Measurements from ENCODE around the gene SOX11. TPM values are rescaled to one million over a fixed set of nuclear protein-coding genes. Genes with fewer than 3 reads are reported as not detected.

SOX11 gene
- total RNA-seq, 1 donor from 2014 or later = not detected

DNA sequence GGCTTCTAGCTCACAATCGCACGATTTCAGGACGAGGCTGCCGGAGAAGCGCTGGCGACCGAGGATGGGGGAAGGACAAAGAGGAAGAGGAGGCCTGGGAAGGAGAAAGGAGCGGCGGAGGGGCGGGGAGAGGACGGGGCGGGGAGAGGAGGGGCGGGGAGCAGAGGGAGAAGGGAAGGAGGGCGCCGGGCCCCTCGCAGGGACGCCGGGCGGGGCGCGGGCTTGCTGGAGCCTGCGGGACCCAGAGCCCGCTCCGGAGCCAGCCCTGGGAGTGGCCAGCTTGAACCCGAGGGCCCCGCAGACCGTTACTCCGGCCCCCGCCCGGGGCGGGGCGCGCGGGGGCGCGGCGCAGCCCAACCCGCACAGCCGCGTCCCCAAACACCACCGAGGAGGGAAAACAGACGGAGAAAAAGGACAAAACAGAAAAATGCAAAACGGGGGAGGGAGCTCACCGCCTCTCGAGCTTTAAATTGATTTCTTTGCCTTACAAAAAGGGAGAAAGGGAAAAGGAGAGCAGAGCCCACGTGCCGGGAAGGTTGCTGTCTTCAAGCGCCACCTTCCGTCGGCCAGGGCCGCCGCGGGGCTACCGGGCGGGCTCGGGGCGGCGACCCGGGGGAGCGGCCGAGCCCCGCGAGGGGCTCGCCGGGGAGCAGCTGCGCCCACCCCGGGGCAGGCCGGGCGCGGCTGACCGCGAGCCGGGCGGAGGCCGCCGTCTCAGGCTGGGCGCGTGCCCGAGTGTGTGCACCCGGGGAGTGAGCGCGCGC is 781 bp upstream of the SOX11 start:
- ATAC-seq (ENCODE audit: low read depth) (no peak), DNase-seq (no peak)
- Mint-ChIP-seq H3K36me3 (ENCODE audit: low read depth) (no peaks in the 10 kb centered on the region), H3K4me3 (no peak overlapping the region), H3K27ac (no peak overlapping the region), H3K4me1 (peaks cover 15% of the 10 kb centered on the region), H3K27me3 (peaks cover 38% of the 10 kb centered on the region), H3K9me3 (no peaks in the 10 kb centered on the region)
- ChIA-PET CTCF (no interaction called here), POLR2A (no interaction called here)
- intact Hi-C loops (cut with micrococcal nuclease) = no loop called here
- TF ChIP-seq, protein P1, sequence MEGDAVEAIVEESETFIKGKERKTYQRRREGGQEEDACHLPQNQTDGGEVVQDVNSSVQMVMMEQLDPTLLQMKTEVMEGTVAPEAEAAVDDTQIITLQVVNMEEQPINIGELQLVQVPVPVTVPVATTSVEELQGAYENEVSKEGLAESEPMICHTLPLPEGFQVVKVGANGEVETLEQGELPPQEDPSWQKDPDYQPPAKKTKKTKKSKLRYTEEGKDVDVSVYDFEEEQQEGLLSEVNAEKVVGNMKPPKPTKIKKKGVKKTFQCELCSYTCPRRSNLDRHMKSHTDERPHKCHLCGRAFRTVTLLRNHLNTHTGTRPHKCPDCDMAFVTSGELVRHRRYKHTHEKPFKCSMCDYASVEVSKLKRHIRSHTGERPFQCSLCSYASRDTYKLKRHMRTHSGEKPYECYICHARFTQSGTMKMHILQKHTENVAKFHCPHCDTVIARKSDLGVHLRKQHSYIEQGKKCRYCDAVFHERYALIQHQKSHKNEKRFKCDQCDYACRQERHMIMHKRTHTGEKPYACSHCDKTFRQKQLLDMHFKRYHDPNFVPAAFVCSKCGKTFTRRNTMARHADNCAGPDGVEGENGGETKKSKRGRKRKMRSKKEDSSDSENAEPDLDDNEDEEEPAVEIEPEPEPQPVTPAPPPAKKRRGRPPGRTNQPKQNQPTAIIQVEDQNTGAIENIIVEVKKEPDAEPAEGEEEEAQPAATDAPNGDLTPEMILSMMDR (IDR thresholded peaks at IDR 0.05) = no peak

DNA sequence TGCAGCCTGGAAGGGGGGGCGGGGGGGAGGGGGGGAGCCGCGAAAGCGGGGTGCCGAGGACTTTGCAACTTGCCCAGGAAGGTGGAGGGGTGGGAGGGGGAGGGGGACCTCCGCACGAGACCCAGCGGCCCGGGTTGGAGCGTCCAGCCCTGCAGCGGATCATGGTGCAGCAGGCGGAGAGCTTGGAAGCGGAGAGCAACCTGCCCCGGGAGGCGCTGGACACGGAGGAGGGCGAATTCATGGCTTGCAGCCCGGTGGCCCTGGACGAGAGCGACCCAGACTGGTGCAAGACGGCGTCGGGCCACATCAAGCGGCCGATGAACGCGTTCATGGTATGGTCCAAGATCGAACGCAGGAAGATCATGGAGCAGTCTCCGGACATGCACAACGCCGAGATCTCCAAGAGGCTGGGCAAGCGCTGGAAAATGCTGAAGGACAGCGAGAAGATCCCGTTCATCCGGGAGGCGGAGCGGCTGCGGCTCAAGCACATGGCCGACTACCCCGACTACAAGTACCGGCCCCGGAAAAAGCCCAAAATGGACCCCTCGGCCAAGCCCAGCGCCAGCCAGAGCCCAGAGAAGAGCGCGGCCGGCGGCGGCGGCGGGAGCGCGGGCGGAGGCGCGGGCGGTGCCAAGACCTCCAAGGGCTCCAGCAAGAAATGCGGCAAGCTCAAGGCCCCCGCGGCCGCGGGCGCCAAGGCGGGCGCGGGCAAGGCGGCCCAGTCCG is 540 bp downstream of the SOX11 start:
- TF ChIP-seq, protein P1 (IDR thresholded peaks at IDR 0.05) = no peak
- ATAC-seq (ENCODE audit: low read depth) (no peak), DNase-seq (no peak)
- intact Hi-C loops (cut with micrococcal nuclease) = no loop called here
- Mint-ChIP-seq H3K36me3 (ENCODE audit: low read depth) (no peaks in the 10 kb centered on the region), H3K27me3 (peaks cover 38% of the 10 kb centered on the region), H3K4me1 (peaks cover 15% of the 10 kb centered on the region), H3K4me3 (no peak overlapping the region), H3K27ac (no peak overlapping the region), H3K9me3 (no peaks in the 10 kb centered on the region)
- POLR2A ChIA-PET = no interaction called here
- CTCF ChIA-PET = no interaction called here

DNA sequence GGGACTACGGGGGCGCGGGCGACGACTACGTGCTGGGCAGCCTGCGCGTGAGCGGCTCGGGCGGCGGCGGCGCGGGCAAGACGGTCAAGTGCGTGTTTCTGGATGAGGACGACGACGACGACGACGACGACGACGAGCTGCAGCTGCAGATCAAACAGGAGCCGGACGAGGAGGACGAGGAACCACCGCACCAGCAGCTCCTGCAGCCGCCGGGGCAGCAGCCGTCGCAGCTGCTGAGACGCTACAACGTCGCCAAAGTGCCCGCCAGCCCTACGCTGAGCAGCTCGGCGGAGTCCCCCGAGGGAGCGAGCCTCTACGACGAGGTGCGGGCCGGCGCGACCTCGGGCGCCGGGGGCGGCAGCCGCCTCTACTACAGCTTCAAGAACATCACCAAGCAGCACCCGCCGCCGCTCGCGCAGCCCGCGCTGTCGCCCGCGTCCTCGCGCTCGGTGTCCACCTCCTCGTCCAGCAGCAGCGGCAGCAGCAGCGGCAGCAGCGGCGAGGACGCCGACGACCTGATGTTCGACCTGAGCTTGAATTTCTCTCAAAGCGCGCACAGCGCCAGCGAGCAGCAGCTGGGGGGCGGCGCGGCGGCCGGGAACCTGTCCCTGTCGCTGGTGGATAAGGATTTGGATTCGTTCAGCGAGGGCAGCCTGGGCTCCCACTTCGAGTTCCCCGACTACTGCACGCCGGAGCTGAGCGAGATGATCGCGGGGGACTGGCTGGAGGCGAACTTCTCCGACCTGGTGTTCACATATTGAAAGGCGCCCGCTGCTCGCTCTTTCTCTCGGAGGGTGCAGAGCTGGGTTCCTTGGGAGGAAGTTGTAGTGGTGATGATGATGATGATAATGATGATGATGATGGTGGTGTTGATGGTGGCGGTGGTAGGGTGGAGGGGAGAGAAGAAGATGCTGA is 1.4 kb downstream of the SOX11 start:
- H3K36me3 Mint-ChIP-seq (ENCODE audit: low read depth) = no peaks in the 10 kb centered on the region
- H3K27ac Mint-ChIP-seq = no peak overlapping the region
- no peaks in the 10 kb centered on the region for H3K9me3 Mint-ChIP-seq
- intact Hi-C loops (cut with micrococcal nuclease) = no loop called here
- CTCF ChIA-PET = no interaction called here
- H3K4me1 Mint-ChIP-seq = peaks cover 15% of the 10 kb centered on the region
- H3K27me3 Mint-ChIP-seq = peaks cover 47% of the 10 kb centered on the region
- TF ChIP-seq, protein P1 (IDR thresholded peaks at IDR 0.05) = no peak
- no peak overlapping the region for H3K4me3 Mint-ChIP-seq
- POLR2A ChIA-PET = no interaction called here
- no peak for DNase-seq
- ATAC-seq (ENCODE audit: low read depth) = no peak

DNA sequence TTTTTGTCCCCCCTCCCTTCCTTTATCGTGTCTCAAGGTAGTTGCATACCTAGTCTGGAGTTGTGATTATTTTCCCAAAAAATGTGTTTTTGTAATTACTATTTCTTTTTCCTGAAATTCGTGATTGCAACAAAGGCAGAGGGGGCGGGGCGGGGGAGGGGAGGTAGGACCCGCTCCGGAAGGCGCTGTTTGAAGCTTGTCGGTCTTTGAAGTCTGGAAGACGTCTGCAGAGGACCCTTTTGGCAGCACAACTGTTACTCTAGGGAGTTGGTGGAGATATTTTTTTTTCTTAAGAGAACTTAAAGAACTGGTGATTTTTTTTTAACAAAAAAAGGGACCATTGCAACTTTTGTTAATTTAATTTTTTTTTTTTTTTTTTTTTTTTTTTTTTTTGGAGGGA is 2.1 kb downstream of the SOX11 start:
- intact Hi-C loops (cut with micrococcal nuclease) = no loop called here
- Mint-ChIP-seq H3K36me3 (ENCODE audit: low read depth) (no peaks in the 10 kb centered on the region), H3K27ac (no peak overlapping the region), H3K27me3 (peaks cover 46% of the 10 kb centered on the region), H3K9me3 (no peaks in the 10 kb centered on the region), H3K4me1 (peaks cover 15% of the 10 kb centered on the region), H3K4me3 (no peak overlapping the region)
- DNase-seq = no peak
- TF ChIP-seq, protein P1 (IDR thresholded peaks at IDR 0.05) = no peak
- ATAC-seq (ENCODE audit: low read depth) = no peak
- CTCF ChIA-PET = no interaction called here
- POLR2A ChIA-PET = no interaction called here
